ENCODE results near the gene RIPOR2. TPM values are rescaled to one million over a fixed set of nuclear protein-coding genes. Genes with fewer than 3 reads are reported as not detected.

Gene RIPOR2
- total RNA-seq, 1 donor from 2014 or later, result 38.0 TPM

GRCh38 chr6:24763578-24763977 is 172.2 kb downstream of the RIPOR2 start:
- H3K4me1 ChIP-seq, result peaks cover 5% of the 10 kb centered on the region
- intact Hi-C loops (cut with DNase I), result loop anchor here (10.0 kb wide), 1 partner anchor 179 kb away; no protein-coding TSS in a partner anchor
- H3K27ac ChIP-seq, result no peak overlapping the region
- no peaks in the 10 kb centered on the region for H3K36me3 ChIP-seq
- ATAC-seq (peak; percentile 71 to 83), DNase-seq (no peak)
- H3K27me3 ChIP-seq (ENCODE audit: low read depth), result no peaks in the 10 kb centered on the region
- TF ChIP-seq, protein P1, sequence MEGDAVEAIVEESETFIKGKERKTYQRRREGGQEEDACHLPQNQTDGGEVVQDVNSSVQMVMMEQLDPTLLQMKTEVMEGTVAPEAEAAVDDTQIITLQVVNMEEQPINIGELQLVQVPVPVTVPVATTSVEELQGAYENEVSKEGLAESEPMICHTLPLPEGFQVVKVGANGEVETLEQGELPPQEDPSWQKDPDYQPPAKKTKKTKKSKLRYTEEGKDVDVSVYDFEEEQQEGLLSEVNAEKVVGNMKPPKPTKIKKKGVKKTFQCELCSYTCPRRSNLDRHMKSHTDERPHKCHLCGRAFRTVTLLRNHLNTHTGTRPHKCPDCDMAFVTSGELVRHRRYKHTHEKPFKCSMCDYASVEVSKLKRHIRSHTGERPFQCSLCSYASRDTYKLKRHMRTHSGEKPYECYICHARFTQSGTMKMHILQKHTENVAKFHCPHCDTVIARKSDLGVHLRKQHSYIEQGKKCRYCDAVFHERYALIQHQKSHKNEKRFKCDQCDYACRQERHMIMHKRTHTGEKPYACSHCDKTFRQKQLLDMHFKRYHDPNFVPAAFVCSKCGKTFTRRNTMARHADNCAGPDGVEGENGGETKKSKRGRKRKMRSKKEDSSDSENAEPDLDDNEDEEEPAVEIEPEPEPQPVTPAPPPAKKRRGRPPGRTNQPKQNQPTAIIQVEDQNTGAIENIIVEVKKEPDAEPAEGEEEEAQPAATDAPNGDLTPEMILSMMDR (IDR thresholded peaks at IDR 0.05), result no peak
- no peaks in the 10 kb centered on the region for H3K9me3 ChIP-seq
- H3K4me3 ChIP-seq, result no peak overlapping the region

DNA sequence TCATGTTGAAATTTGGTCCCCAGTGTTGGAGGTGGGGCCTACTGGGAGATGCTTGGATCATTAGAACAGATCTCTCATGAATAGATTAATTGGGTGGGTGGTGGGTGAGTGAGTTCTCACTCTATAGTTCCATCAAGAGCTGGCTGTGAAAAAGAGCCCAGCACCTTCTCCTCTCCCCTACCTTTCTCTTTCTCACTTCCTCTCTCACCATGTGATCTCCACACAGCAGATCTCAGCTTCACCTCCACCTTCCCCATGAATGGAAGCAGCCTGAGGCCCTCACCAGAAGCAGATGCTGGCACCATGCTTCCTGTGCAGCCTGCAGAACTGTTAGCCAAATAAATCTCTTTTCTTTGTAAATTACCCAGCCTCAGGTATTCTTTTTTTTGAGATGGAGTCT is 173.9 kb downstream of the RIPOR2 start:
- no peaks in the 10 kb centered on the region for H3K27me3 ChIP-seq (ENCODE audit: low read depth)
- no peaks in the 10 kb centered on the region for H3K36me3 ChIP-seq
- H3K4me3 ChIP-seq, result no peak overlapping the region
- DNase-seq, result no peak
- TF ChIP-seq, protein P1 (IDR thresholded peaks at IDR 0.05), result no peak
- intact Hi-C loops (cut with DNase I), result loop anchor here (10.0 kb wide), 1 partner anchor 177 kb away; no protein-coding TSS in a partner anchor
- H3K27ac ChIP-seq, result no peak overlapping the region
- no peak for ATAC-seq
- H3K4me1 ChIP-seq, result peaks cover 5% of the 10 kb centered on the region
- no peaks in the 10 kb centered on the region for H3K9me3 ChIP-seq

DNA sequence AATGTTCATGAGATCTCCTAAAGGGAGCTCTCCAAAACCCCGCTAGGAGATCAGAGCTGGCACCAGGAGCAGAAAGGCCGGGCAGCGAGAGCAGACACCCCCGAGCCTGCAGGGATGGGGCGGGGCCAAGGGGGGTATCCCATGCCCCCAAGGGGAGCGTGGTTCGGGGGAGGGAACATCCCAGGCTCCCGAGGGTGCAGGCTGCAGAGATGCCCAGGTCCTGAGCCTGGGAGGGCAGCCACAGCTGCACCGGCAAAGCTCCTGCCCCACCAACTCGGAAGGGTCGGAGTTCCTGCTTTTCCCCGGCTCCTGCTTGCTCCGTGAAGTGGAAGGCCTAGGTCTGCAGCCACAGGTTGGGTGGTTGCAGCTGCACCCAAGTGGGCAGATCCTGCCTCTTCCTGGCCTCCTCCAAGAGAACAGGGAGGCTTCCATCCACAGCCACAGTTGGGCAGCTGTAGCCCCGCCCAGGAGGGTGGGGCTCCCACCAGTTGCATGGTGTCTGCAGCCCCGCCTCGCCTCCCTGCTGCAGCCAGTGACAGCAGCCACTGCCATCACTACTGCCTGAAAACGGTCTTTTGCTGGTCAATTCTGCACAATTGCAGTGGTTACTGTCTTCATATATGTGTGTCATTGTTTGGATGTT is 174.4 kb downstream of the RIPOR2 start:
- DNase-seq (no peak), ATAC-seq (no peak)
- Histone ChIP-seq H3K4me1 (peaks cover 5% of the 10 kb centered on the region), H3K36me3 (no peaks in the 10 kb centered on the region), H3K4me3 (no peak overlapping the region), H3K9me3 (no peaks in the 10 kb centered on the region), H3K27ac (no peak overlapping the region), H3K27me3 (ENCODE audit: low read depth) (no peaks in the 10 kb centered on the region)
- TF ChIP-seq, protein P1 (IDR thresholded peaks at IDR 0.05), result no peak
- intact Hi-C loops (cut with DNase I), result loop anchor here (10.0 kb wide), 1 partner anchor 177 kb away; no protein-coding TSS in a partner anchor

DNA sequence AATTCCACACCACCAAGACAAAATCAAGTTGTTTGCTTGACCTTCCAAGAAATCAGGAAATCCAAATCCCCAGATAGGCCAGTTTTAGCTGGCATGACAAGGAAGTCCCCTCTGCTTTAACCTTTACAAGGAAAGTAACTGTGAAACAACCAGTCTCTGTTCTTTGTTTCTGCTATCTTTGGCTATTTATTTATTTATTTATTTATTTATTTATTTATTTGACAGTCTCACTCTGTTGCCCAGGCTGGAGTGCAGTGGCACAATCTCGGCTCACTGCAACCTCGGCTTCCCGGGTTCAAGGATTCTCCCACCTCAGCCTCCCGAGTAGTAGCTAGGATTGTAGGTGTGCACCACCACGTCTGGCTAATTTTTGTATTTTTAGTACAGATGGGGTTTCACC is 175.6 kb downstream of the RIPOR2 start:
- no peaks in the 10 kb centered on the region for H3K36me3 ChIP-seq
- H3K4me1 ChIP-seq, result peaks cover 5% of the 10 kb centered on the region
- H3K4me3 ChIP-seq, result no peak overlapping the region
- H3K9me3 ChIP-seq, result no peaks in the 10 kb centered on the region
- H3K27me3 ChIP-seq (ENCODE audit: low read depth), result no peaks in the 10 kb centered on the region
- TF ChIP-seq, protein P1 (IDR thresholded peaks at IDR 0.05), result no peak
- intact Hi-C loops (cut with DNase I), result loop anchor here (10.0 kb wide), 1 partner anchor 175 kb away; no protein-coding TSS in a partner anchor
- no peak overlapping the region for H3K27ac ChIP-seq
- DNase-seq, result no peak
- no peak for ATAC-seq

GRCh38 chr6:24759718-24760117 is 176.0 kb downstream of the RIPOR2 start:
- Histone ChIP-seq H3K36me3 (no peaks in the 10 kb centered on the region), H3K27ac (no peak overlapping the region)

More at GRCh38 chr6:24759718-24760117, 176.0 kb downstream of the RIPOR2 start:
- DNase-seq (no peak), ATAC-seq (no peak)
- TF ChIP-seq, protein P1 (IDR thresholded peaks at IDR 0.05), result no peak
- H3K27me3 ChIP-seq (ENCODE audit: low read depth), result no peaks in the 10 kb centered on the region
- intact Hi-C loops (cut with DNase I), result loop anchor here (10.0 kb wide), 1 partner anchor 175 kb away; no protein-coding TSS in a partner anchor
- H3K4me1 ChIP-seq, result peaks cover 5% of the 10 kb centered on the region
- no peak overlapping the region for H3K4me3 ChIP-seq
- H3K9me3 ChIP-seq, result no peaks in the 10 kb centered on the region

All from lower lobe of right lung (tissue), 2 donors.